Astrocyte of the spinal cord (primary cell): Measurements from ENCODE around the gene YY1.

ENCODE experiments used
- DNase-seq: peaks from one replicate; pipeline ENCODE4 v3.0.0; 2011; ENCODE audit warnings: low read depth, low spot score
- H3K4me3 ChIP-seq: 2 replicates; pipeline ENCODE4 v1.5.1; 2011; ENCODE audit warnings: low read depth, mild to moderate bottlenecking, low read length, moderate library complexity
- in situ Hi-C: cut with HindIII; loops from 2 replicates; pipeline ENCODE4 v1.10.0; 2017; ENCODE audit warnings: low sequenced_read_pairs
- TF ChIP-seq, protein P1 (sequence below): IDR thresholded peaks from 2 replicates; pipeline ENCODE4 v1.5.1; 2012; ENCODE audit warnings: low read depth, mild to moderate bottlenecking, low read length, inconsistent platforms

The YY1 gene

DNA sequence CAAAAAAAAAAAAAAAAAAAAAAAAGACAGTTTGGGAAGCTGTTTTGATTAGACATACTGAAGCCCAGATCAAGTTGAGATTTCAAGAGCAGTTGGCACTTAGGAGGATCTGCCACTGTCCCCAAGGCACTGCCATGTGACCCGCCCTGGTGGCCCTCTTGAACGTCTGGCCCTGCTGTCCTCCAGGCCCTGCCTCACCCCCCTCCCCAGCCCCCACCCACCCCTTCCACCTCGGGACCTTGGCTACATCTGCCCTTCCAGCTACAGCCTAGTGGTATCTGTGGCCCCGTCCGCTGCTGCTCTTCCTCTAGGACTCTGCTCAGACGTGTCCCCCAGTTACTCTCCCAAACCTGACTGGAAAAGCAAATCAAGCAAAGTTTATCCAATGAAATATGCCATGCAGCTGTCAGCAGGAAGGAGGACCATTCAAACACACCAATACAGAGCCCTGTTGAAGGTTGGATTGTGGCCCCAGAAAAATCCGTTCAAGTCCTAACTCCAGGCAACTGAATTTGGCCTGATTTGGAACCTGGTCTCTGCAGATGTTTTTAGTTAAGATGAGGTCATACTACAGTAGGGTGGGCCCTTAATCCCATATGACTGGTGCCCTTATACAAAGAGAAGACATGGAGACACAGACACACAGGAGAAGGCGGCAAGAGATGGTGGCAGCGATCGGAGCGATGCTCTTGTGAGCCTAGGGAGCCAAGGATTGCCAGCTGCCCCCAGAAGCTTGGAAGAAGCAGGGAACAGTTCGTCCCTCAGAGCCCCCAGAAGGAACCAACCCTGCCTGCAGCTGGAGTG is 49.6 kb downstream of the YY1 start:
- H3K4me3 ChIP-seq, result no peak overlapping the region
- in situ Hi-C loops, result no loop called here
- DNase-seq, result no peak
- TF ChIP-seq, protein P1, sequence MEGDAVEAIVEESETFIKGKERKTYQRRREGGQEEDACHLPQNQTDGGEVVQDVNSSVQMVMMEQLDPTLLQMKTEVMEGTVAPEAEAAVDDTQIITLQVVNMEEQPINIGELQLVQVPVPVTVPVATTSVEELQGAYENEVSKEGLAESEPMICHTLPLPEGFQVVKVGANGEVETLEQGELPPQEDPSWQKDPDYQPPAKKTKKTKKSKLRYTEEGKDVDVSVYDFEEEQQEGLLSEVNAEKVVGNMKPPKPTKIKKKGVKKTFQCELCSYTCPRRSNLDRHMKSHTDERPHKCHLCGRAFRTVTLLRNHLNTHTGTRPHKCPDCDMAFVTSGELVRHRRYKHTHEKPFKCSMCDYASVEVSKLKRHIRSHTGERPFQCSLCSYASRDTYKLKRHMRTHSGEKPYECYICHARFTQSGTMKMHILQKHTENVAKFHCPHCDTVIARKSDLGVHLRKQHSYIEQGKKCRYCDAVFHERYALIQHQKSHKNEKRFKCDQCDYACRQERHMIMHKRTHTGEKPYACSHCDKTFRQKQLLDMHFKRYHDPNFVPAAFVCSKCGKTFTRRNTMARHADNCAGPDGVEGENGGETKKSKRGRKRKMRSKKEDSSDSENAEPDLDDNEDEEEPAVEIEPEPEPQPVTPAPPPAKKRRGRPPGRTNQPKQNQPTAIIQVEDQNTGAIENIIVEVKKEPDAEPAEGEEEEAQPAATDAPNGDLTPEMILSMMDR, result no peak

DNA sequence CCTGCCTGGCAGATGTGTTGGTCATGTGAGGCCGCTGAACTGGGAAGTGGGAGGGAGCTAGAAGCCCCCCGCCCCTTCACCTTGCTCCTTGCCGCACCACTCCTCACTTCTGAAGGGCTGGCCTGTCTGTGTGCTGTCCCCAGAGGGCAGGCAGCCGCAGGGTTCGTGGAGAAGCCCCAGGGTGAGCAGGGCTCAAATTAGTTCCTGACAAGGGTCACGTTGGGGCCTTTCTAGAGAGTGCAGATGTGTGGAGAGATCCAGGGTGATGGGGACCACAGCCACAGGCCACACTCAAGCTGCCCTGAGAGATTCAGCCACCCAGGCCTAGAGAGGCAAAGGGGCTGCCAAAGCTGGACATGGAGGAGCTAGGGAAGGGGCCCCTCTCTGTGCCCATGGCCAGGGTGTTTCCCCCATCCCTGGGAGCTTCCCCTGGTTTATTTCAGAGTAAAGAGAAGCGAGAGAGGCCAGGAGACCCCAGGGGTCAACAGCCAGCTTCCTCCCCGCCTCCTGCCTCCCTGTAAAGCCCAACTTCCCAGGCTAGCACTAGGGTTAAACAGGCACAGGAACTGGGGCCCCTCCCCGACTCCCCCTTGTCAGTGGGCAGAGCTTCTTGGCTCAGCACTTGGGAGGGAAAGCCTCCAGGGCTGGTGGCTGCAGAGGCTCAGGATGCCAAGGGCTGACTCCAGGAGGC is 51.1 kb downstream of the YY1 start:
- in situ Hi-C loops, result no loop called here
- no peak overlapping the region for H3K4me3 ChIP-seq
- TF ChIP-seq, protein P1, result no peak
- DNase-seq, result no peak

DNA sequence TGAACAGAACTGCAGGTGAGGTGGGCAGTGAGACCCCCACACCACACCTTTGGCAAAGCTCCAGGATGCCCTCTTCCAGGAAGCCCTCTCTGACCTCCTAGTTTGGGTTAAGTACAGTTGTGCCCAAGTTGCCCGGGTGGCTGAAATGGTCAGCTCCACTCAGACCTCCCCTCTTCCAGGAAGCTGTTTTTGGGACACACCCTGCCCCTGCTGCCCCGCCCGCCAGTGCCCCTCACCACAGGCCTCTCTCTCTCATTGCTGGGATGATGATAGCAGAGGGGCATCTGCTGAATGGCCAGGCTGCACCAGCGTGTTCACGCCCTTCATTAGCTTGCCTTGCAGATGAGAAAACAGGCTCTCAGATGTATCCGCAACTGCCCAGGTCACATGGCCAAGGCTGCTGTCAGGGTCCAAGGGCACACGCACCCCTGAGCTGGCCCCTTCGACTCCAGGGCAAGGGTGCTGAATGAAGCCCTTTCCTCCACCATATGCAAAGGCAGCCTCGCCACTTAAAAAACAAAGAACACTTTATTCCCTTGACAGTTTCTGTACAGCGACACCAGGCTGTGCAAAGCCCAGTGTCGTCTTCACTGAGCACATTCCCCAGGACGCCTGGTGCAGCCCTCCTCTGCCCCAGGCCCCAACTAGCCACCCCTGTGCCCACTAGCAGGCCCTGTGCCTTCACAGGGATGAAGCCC is 51.8 kb downstream of the YY1 start:
- no peak for DNase-seq
- TF ChIP-seq, protein P1, result no peak
- in situ Hi-C loops, result no loop called here
- no peak overlapping the region for H3K4me3 ChIP-seq

- in situ Hi-C loops, result no loop called here
- no peak for DNase-seq
- no peak overlapping the region for H3K4me3 ChIP-seq
- TF ChIP-seq, protein P1, result no peak
Measured at GRCh38 chr14:100291305-100292075, 52.5 kb downstream of the YY1 start.

DNA sequence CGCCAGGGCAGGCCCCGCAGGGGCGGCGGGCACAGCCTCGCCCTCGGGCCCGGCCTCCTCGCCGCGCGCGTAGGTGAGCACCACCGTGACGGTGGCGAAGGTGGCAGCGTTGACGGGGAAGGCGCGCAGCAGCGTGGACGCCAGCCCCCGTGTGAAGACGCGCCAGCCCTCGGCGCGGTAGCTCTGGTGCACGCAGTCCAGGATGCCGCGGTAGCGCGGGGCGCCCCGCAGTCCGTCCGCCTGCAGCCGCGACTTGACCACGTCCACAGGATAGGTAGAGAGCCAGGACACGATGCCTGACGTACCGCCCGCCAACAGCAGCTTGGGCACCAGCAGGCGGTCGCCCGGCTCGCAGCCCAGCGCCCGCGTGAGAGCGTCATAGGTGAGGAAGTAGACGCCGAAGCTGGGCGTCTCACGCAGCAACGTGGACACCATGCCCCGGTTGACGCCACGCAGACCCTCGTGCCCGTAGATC is 53.4 kb downstream of the YY1 start:
- no peak overlapping the region for H3K4me3 ChIP-seq
- DNase-seq, result no peak
- TF ChIP-seq, protein P1, result no peak
- in situ Hi-C loops, result no loop called here
